ENCODE results near the gene DLG2. TPM values are rescaled to one million over a fixed set of nuclear protein-coding genes. Genes with fewer than 3 reads are reported as not detected.

Gene DLG2
- total and polyA plus RNA-seq, 4 donors, result 1.3 to 23.3 (median 10.9) TPM

- Histone ChIP-seq H3K27ac (ENCODE audit: low read depth in 1 of 2, low read length in 2 of 2) (no peak overlapping the region), H3K4me1 (ENCODE audit: control insufficient read depth in 1 of 2, insufficient read depth in 2 of 2, low read length in 2 of 2) (no peaks in the 10 kb centered on the region), H3K4me3 (ENCODE audit: low read length in 2 of 2) (no peak overlapping the region), H3K27me3 (ENCODE audit: control insufficient read depth in 1 of 2, insufficient read depth in 2 of 2, low read length in 1 of 2) (no peaks in the 10 kb centered on the region), H3K36me3 (ENCODE audit: control insufficient read depth in 1 of 2, insufficient read depth in 2 of 2, low read length in 1 of 2) (no peaks in the 10 kb centered on the region), H3K9me3 (ENCODE audit: control insufficient read depth, low read length) (no peaks in the 10 kb centered on the region)
- 67 to 74% methylated on average over 1 of the region's 1 CpG for WGBS, 2 donors
- DNase-seq (no peak), ATAC-seq (ENCODE audit: low FRiP score) (no peak)
- intact Hi-C loops (cut with DNase I), result no loop called here
Measured at GRCh38 chr11:83544846-83545245, 2082.3 kb downstream of the DLG2 start.

GRCh38 chr11:83543706-83544439 is 2083.3 kb downstream of the DLG2 start:
- Histone ChIP-seq H3K9me3 (ENCODE audit: control insufficient read depth, low read length) (no peaks in the 10 kb centered on the region), H3K4me1 (ENCODE audit: control insufficient read depth in 1 of 2, insufficient read depth in 2 of 2, low read length in 2 of 2) (no peaks in the 10 kb centered on the region), H3K36me3 (ENCODE audit: control insufficient read depth in 1 of 2, insufficient read depth in 2 of 2, low read length in 1 of 2) (no peaks in the 10 kb centered on the region), H3K27me3 (ENCODE audit: control insufficient read depth in 1 of 2, insufficient read depth in 2 of 2, low read length in 1 of 2) (no peaks in the 10 kb centered on the region), H3K27ac (ENCODE audit: low read depth in 1 of 2, low read length in 2 of 2) (no peak overlapping the region), H3K4me3 (ENCODE audit: low read length in 2 of 2) (no peak overlapping the region)
- ATAC-seq (ENCODE audit: low FRiP score) (no peak), DNase-seq (no peak)
- 87 to 89% methylated on average over 3 of the region's 3 CpGs for WGBS, 2 donors
- intact Hi-C loops (cut with DNase I), result no loop called here

GRCh38 chr11:83542861-83543260 is 2084.3 kb downstream of the DLG2 start:
- no peaks in the 10 kb centered on the region for H3K27me3 ChIP-seq (ENCODE audit: control insufficient read depth in 1 of 2, insufficient read depth in 2 of 2, low read length in 1 of 2)
- H3K9me3 ChIP-seq (ENCODE audit: control insufficient read depth, low read length), result no peaks in the 10 kb centered on the region
- DNase-seq (no peak), ATAC-seq (ENCODE audit: low FRiP score) (no peak)
- 57 to 66% methylated on average over 2 of the region's 2 CpGs for WGBS, 2 donors
- intact Hi-C loops (cut with DNase I), result no loop called here
- no peak overlapping the region for H3K27ac ChIP-seq (ENCODE audit: low read depth in 1 of 2, low read length in 2 of 2)
- H3K36me3 ChIP-seq (ENCODE audit: control insufficient read depth in 1 of 2, insufficient read depth in 2 of 2, low read length in 1 of 2), result no peaks in the 10 kb centered on the region
- no peaks in the 10 kb centered on the region for H3K4me1 ChIP-seq (ENCODE audit: control insufficient read depth in 1 of 2, insufficient read depth in 2 of 2, low read length in 2 of 2)
- H3K4me3 ChIP-seq (ENCODE audit: low read length in 2 of 2), result no peak overlapping the region

- Histone ChIP-seq H3K27me3 (ENCODE audit: control insufficient read depth in 1 of 2, insufficient read depth in 2 of 2, low read length in 1 of 2) (no peaks in the 10 kb centered on the region), H3K36me3 (ENCODE audit: control insufficient read depth in 1 of 2, insufficient read depth in 2 of 2, low read length in 1 of 2) (no peaks in the 10 kb centered on the region), H3K4me3 (ENCODE audit: low read length in 2 of 2) (no peak overlapping the region), H3K4me1 (ENCODE audit: control insufficient read depth in 1 of 2, insufficient read depth in 2 of 2, low read length in 2 of 2) (no peaks in the 10 kb centered on the region), H3K27ac (ENCODE audit: low read depth in 1 of 2, low read length in 2 of 2) (no peak overlapping the region), H3K9me3 (ENCODE audit: control insufficient read depth, low read length) (no peaks in the 10 kb centered on the region)
- DNase-seq (no peak), ATAC-seq (ENCODE audit: low FRiP score) (no peak)
- intact Hi-C loops (cut with DNase I), result no loop called here
Measured at GRCh38 chr11:83540728-83541127, 2086.4 kb downstream of the DLG2 start.

GRCh38 chr11:83540112-83540675 is 2086.9 kb downstream of the DLG2 start:
- Histone ChIP-seq H3K4me3 (ENCODE audit: low read length in 2 of 2) (no peak overlapping the region), H3K36me3 (ENCODE audit: control insufficient read depth in 1 of 2, insufficient read depth in 2 of 2, low read length in 1 of 2) (no peaks in the 10 kb centered on the region), H3K27ac (ENCODE audit: low read depth in 1 of 2, low read length in 2 of 2) (no peak overlapping the region), H3K9me3 (ENCODE audit: control insufficient read depth, low read length) (no peaks in the 10 kb centered on the region), H3K4me1 (ENCODE audit: control insufficient read depth in 1 of 2, insufficient read depth in 2 of 2, low read length in 2 of 2) (no peaks in the 10 kb centered on the region), H3K27me3 (ENCODE audit: control insufficient read depth in 1 of 2, insufficient read depth in 2 of 2, low read length in 1 of 2) (no peaks in the 10 kb centered on the region)
- intact Hi-C loops (cut with DNase I), result no loop called here
- ATAC-seq (ENCODE audit: low FRiP score) (no peak), DNase-seq (no peak)
- 46 to 50% methylated on average over 5 of the region's 5 CpGs for WGBS, 2 donors

GRCh38 chr11:83538286-83538685 is 2088.9 kb downstream of the DLG2 start:
- Histone ChIP-seq H3K4me1 (ENCODE audit: control insufficient read depth in 1 of 2, insufficient read depth in 2 of 2, low read length in 2 of 2) (no peaks in the 10 kb centered on the region), H3K4me3 (ENCODE audit: low read length in 2 of 2) (no peak overlapping the region), H3K27me3 (ENCODE audit: control insufficient read depth in 1 of 2, insufficient read depth in 2 of 2, low read length in 1 of 2) (no peaks in the 10 kb centered on the region), H3K9me3 (ENCODE audit: control insufficient read depth, low read length) (no peaks in the 10 kb centered on the region), H3K36me3 (ENCODE audit: control insufficient read depth in 1 of 2, insufficient read depth in 2 of 2, low read length in 1 of 2) (no peaks in the 10 kb centered on the region), H3K27ac (ENCODE audit: low read depth in 1 of 2, low read length in 2 of 2) (no peak overlapping the region)
- 72 to 78% methylated on average over 1 of the region's 1 CpG for whole genome bisulfite sequencing, 2 donors
- DNase-seq (no peak), ATAC-seq (ENCODE audit: low FRiP score) (no peak)
- intact Hi-C loops (cut with DNase I), result no loop called here

- Histone ChIP-seq H3K27me3 (ENCODE audit: control insufficient read depth in 1 of 2, insufficient read depth in 2 of 2, low read length in 1 of 2) (no peaks in the 10 kb centered on the region), H3K9me3 (ENCODE audit: control insufficient read depth, low read length) (no peaks in the 10 kb centered on the region), H3K36me3 (ENCODE audit: control insufficient read depth in 1 of 2, insufficient read depth in 2 of 2, low read length in 1 of 2) (no peaks in the 10 kb centered on the region), H3K4me1 (ENCODE audit: control insufficient read depth in 1 of 2, insufficient read depth in 2 of 2, low read length in 2 of 2) (no peaks in the 10 kb centered on the region), H3K4me3 (ENCODE audit: low read length in 2 of 2) (no peak overlapping the region), H3K27ac (ENCODE audit: low read depth in 1 of 2, low read length in 2 of 2) (no peak overlapping the region)
- 88 to 89% methylated on average over 5 of the region's 5 CpGs for WGBS, 2 donors
- ATAC-seq (ENCODE audit: low FRiP score) (no peak), DNase-seq (no peak)
- intact Hi-C loops (cut with DNase I), result no loop called here
Measured at GRCh38 chr11:83537131-83537610, 2090.0 kb downstream of the DLG2 start.

- no peaks in the 10 kb centered on the region for H3K27me3 ChIP-seq (ENCODE audit: control insufficient read depth in 1 of 2, insufficient read depth in 2 of 2, low read length in 1 of 2)
- no peaks in the 10 kb centered on the region for H3K4me1 ChIP-seq (ENCODE audit: control insufficient read depth in 1 of 2, insufficient read depth in 2 of 2, low read length in 2 of 2)
- no peaks in the 10 kb centered on the region for H3K36me3 ChIP-seq (ENCODE audit: control insufficient read depth in 1 of 2, insufficient read depth in 2 of 2, low read length in 1 of 2)
- H3K27ac ChIP-seq (ENCODE audit: low read depth in 1 of 2, low read length in 2 of 2), result no peak overlapping the region
- H3K9me3 ChIP-seq (ENCODE audit: control insufficient read depth, low read length), result no peaks in the 10 kb centered on the region
- ATAC-seq (ENCODE audit: low FRiP score) (no peak), DNase-seq (no peak)
- no peak overlapping the region for H3K4me3 ChIP-seq (ENCODE audit: low read length in 2 of 2)
- intact Hi-C loops (cut with DNase I), result no loop called here
Measured at GRCh38 chr11:83533166-83533565, 2094.0 kb downstream of the DLG2 start.

GRCh38 chr11:83528877-83529276 is 2098.3 kb downstream of the DLG2 start:
- no peak overlapping the region for H3K4me3 ChIP-seq (ENCODE audit: low read length in 2 of 2)
- H3K4me1 ChIP-seq (ENCODE audit: control insufficient read depth in 1 of 2, insufficient read depth in 2 of 2, low read length in 2 of 2), result no peaks in the 10 kb centered on the region
- WGBS, 2 donors, result 58 to 64% methylated on average over 1 of the region's 1 CpG
- H3K9me3 ChIP-seq (ENCODE audit: control insufficient read depth, low read length), result no peaks in the 10 kb centered on the region
- no peaks in the 10 kb centered on the region for H3K27me3 ChIP-seq (ENCODE audit: control insufficient read depth in 1 of 2, insufficient read depth in 2 of 2, low read length in 1 of 2)
- DNase-seq (no peak), ATAC-seq (ENCODE audit: low FRiP score) (no peak)
- no peak overlapping the region for H3K27ac ChIP-seq (ENCODE audit: low read depth in 1 of 2, low read length in 2 of 2)
- intact Hi-C loops (cut with DNase I), result no loop called here
- no peaks in the 10 kb centered on the region for H3K36me3 ChIP-seq (ENCODE audit: control insufficient read depth in 1 of 2, insufficient read depth in 2 of 2, low read length in 1 of 2)

Data from aorta (tissue), 5 donors.